ENCODE results near the gene ACKR2. TPM values are rescaled to one million over a fixed set of nuclear protein-coding genes. Genes with fewer than 3 reads are reported as not detected.

The ACKR2 gene
- total RNA-seq, 1 experiment from 2014 or later, result not detected

- H3K27me3 Mint-ChIP-seq (ENCODE audit: low read depth), result peaks cover 3% of the 10 kb centered on the region
- no peaks in the 10 kb centered on the region; the same call in 1 of the 2 replicates for H3K27me3 ChIP-seq (ENCODE audit: insufficient read depth, low read length)
- no peak overlapping the region for H3K4me2 ChIP-seq (ENCODE audit: insufficient read depth, insufficient read length, low read length)
These were observed 9.0 kb upstream of the ACKR2 start for GRCh38 chr3:42800251-42800650.

More at GRCh38 chr3:42800251-42800650, 9.0 kb upstream of the ACKR2 start:
- Histone ChIP-seq H2BK12ac (ENCODE audit: insufficient read length, low read depth, low read length) (no peak overlapping the region), H3K4ac (ENCODE audit: low read depth, low read length) (no peak overlapping the region), H3K18ac (ENCODE audit: insufficient read length, low read depth, low read length) (no peak overlapping the region), H3K14ac (ENCODE audit: insufficient read depth, low read length) (no peak overlapping the region), H3K79me2 (ENCODE audit: insufficient read depth, low read length) (peaks cover 14% of the 10 kb centered on the region; the same call in 1 of the 2 replicates), H2BK120ac (ENCODE audit: low read depth, low read length, poor library complexity, severe bottlenecking) (no peak overlapping the region), H2BK20ac (ENCODE audit: low read depth, low read length, poor library complexity, severe bottlenecking) (no peak overlapping the region), H3K23me2 (ENCODE audit: insufficient read length, low read depth, low read length, poor library complexity, severe bottlenecking) (peaks cover 10% of the 10 kb centered on the region), H3K4me1 (ENCODE audit: insufficient read depth, low read length) (peaks cover 2% of the 10 kb centered on the region), H3K9me3 (ENCODE audit: control insufficient read depth, low read depth, low read length) (no peaks in the 10 kb centered on the region), H3K79me1 (ENCODE audit: insufficient read depth, low read depth, low read length, poor library complexity, severe bottlenecking) (peaks cover 2% of the 10 kb centered on the region), H3K27ac (ENCODE audit: insufficient read length, low read depth, low read length) (no peak overlapping the region), H2AFZ (ENCODE audit: low read length) (no peak overlapping the region), H4K8ac (replicated peaks; ENCODE audit: insufficient read length, low read depth, low read length) (no peak overlapping the region), H2BK15ac (ENCODE audit: low read depth, low read length) (no peak overlapping the region), H2AK5ac (ENCODE audit: insufficient read length, low read length) (no peak overlapping the region), H3K23ac (ENCODE audit: insufficient read length, low read depth, low read length) (no peak overlapping the region), H3T11ph (ENCODE audit: low read length) (no peak overlapping the region), H2BK5ac (ENCODE audit: insufficient read length, low read length) (no peak overlapping the region), H4K5ac (ENCODE audit: insufficient read length, low read depth, low read length) (no peak overlapping the region), H4K91ac (ENCODE audit: insufficient read length, low read depth, low read length) (no peak overlapping the region), H3K56ac (ENCODE audit: insufficient read length, low read depth, low read length) (no peak overlapping the region), H4K20me1 (ENCODE audit: control insufficient read depth, insufficient read depth, insufficient read length) (no peaks in the 10 kb centered on the region), H3K9ac (ENCODE audit: extremely low read depth, insufficient read length, low read length) (no peak overlapping the region)
- no CpG with 5 or more reads among the region's 2 CpGs for WGBS (ENCODE audit: extremely low coverage, insufficient read length, low lambda C conversion rate)
- H3K4me3 Mint-ChIP-seq, result peak overlapping the region in 1 of 2 experiments; percentile 24; a peak in 1 of 5 replicates
- DNase-seq, result no peak
- no peaks in the 10 kb centered on the region for H3K9me3 Mint-ChIP-seq
- peak overlapping the region; percentile 64 to 74 (median 71); a peak in 4 of 7 replicates for H3K27ac Mint-ChIP-seq
- H3K36me3 Mint-ChIP-seq (ENCODE audit: insufficient read depth in 1 of 3, low read depth in 3 of 3), result peaks cover 5 to 13% (median 6%) of the 10 kb centered on the region in 3 experiments; a peak in 6 of 7 replicates
- peaks cover 40 to 46% of the 10 kb centered on the region in 2 experiments for H3K4me1 Mint-ChIP-seq
- no peak for TF ChIP-seq CTCF (conservative IDR thresholded peaks at IDR 0.05)
